Spleen (tissue), 7 donors: ENCODE results near the gene PDE1C.

ENCODE experiments used
- CTCF ChIP-seq, 11 experiments: fragments of 200-600 bp in 7 of 11; fragments of 450-650 bp in 4 of 11; sonication (generic) in 4 of 11; IDR thresholded peaks in 8 of 11; conservative IDR thresholded peaks in 3 of 11; 1 replicate in 7 of 11; 2 replicates in 4 of 11; pipeline versions ENCODE4 v1.4.0 to v1.8.0; 2016 to 2021; ENCODE audit warnings: antibody characterized with exemption in 11 of 11, inconsistent platforms in 4 of 11, mild to moderate bottlenecking in 1 of 11
- POLR2A ChIP-seq, 3 donors: fragments of 450-650 bp; IDR thresholded peaks; one replicate each; pipeline ENCODE4 v1.5.1; 2017; ENCODE audit warnings: antibody characterized with exemption in 3 of 3, mild to moderate bottlenecking in 1 of 3
- POLR2AphosphoS5 ChIP-seq, 3 donors: sonication (generic); formaldehyde crosslinking; IDR thresholded peaks; one replicate each; pipeline ENCODE4 v1.5.1; 2017; ENCODE audit warnings: antibody characterized with exemption in 3 of 3
- donor health status: DM: no; HTN: no; CAD: no; lungs with moderate emphysema.
- donor health status: DM: no; HTN: no; CAD: no.
- donor health status: DM: no; HTN: no; CAD: no.

DNA sequence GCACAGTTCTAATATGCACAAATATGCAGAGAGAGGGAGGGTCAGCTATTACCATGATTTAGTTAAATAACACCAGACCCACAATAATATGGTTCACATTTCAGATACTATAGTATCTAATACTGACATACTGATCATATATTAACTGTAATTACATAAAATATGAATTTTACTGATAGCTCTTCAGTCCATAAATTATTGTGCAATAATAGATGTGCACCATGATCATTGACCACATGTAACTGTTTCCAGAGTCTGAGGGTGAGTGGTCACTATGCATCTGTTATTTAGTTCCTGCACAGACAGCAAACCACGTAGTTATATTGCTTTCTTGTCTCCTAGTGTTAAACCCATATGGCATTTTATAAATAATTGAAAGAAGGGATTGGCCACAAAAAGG, 353.9 kb downstream of the PDE1C start:
- TF ChIP-seq CTCF (IDR thresholded peaks at IDR 0.05 in 8 of 11, conservative IDR thresholded peaks at IDR 0.05 in 3 of 11) (no peak), POLR2A (IDR thresholded peaks at IDR 0.05) (no peak), POLR2AphosphoS5 (IDR thresholded peaks at IDR 0.05) (no peak)
